Gastrocnemius medialis (tissue), 4 donors: Measurements from ENCODE around the gene AHRR. TPM values are rescaled to one million over a fixed set of nuclear protein-coding genes. Genes with fewer than 3 reads are reported as not detected.
"Not testable (repeated sequence)": the region's sequence is repeated elsewhere in the genome, so short reads cannot be mapped to it uniquely, and the experiment has no call there.

Source experiments
- ATAC-seq, 2 donors: fragments of 150-250 bp; one replicate each; pipeline ENCODE4 v1.9.1; 2016
- DNase-seq, 2 donors: peaks; one replicate each; pipeline ENCODE4 v3.0.0-alpha.2; 2019
- H3K27ac ChIP-seq, 4 donors: fragments of 200-600 bp; sonication (generic); 1 replicate in 1 of 4; 2 replicates in 3 of 4; pipeline ENCODE4 v1.5.1; 2016 to 2018; ENCODE audit warnings: mild to moderate bottlenecking in 2 of 4, moderate library complexity in 1 of 4
- H3K27me3 ChIP-seq, 3 donors: fragments of 200-600 bp; sonication (generic) in 2 of 3; 1 replicate in 1 of 3; 2 replicates in 2 of 3; pipeline versions ENCODE4 v1.5.1 to v1.6.0; 2016 to 2019; ENCODE audit warnings: mild to moderate bottlenecking in 1 of 3, moderate library complexity in 1 of 3
- H3K36me3 ChIP-seq, 2 donors: fragments of 200-600 bp; sonication (generic) in 1 of 2; one replicate each; pipeline ENCODE4 v1.5.1; 2017 to 2018
- H3K4me1 ChIP-seq, 2 donors: fragments of 200-600 bp; sonication (generic) in 1 of 2; one replicate each; pipeline ENCODE4 v1.5.1; 2016 to 2017; ENCODE audit warnings: mild to moderate bottlenecking in 2 of 2
- H3K4me3 ChIP-seq, 4 donors: fragments of 200-600 bp; sonication (generic) in 3 of 4; 1 replicate in 1 of 4; 2 replicates in 3 of 4; pipeline ENCODE4 v1.5.1; 2016 to 2019; ENCODE audit warnings: mild to moderate bottlenecking in 2 of 4
- H3K9me3 ChIP-seq, 3 donors: fragments of 200-600 bp; sonication (generic) in 2 of 3; 1 replicate in 1 of 3; 2 replicates in 2 of 3; pipeline ENCODE4 v1.5.1; 2016 to 2019
- CTCF ChIP-seq, 5 experiments: fragments of 450-650 bp in 3 of 5; fragments of 200-600 bp in 2 of 5; sonication (generic) in 2 of 5; IDR thresholded peaks in 4 of 5; conservative IDR thresholded peaks in 1 of 5; 1 replicate in 4 of 5; 2 replicates in 1 of 5; pipeline ENCODE4 v1.5.1; 2016 to 2019; ENCODE audit warnings: antibody characterized with exemption in 5 of 5, mild to moderate bottlenecking in 3 of 5, moderate library complexity in 3 of 5
- POLR2A ChIP-seq, 2 donors: fragments of 450-650 bp; IDR thresholded peaks; one replicate each; pipeline ENCODE4 v1.6.1; 2017; ENCODE audit warnings: antibody characterized with exemption in 2 of 2, mild to moderate bottlenecking in 2 of 2, moderate library complexity in 2 of 2
- in situ Hi-C, 4 donors: fragments of 200-750 bp; cut with MboI; loops; one replicate each; pipeline versions ENCODE4 v1.15.0 to v1.8.0; 2017; ENCODE audit warnings: low sequenced_read_pairs in 4 of 4
- intact Hi-C: fragments of 100-400 bp; cut with DNase I; formaldehyde crosslinking; loops from one replicate; pipeline ENCODE4 v1.15.1; 2023; ENCODE audit warnings: low total_unique reads
- total RNA-seq, 4 donors: library from RNA; depleted of rRNA; stranded (reverse); fragments of >200 nt; gene quantifications; one replicate each; pipeline versions ENCODE4 v1.1.0 to v1.2.3, GENCODE V29; 2016

The AHRR gene
- total RNA-seq, 4 donors from 2014 or later: 0.05 to 1.3 (median 0.18) TPM; not detected in 1

GRCh38 chr5:411728-412127 is 90.2 kb downstream of the AHRR start:
- no peak overlapping the region for H3K4me3 ChIP-seq
- intact Hi-C loops: no loop called here
- ATAC-seq: no peak
- TF ChIP-seq CTCF (IDR thresholded peaks at IDR 0.05 in 4 of 5, conservative IDR thresholded peaks at IDR 0.05 in 1 of 5): no peak
- no peak for TF ChIP-seq POLR2A (IDR thresholded peaks at IDR 0.05)
- no peaks in the 10 kb centered on the region for H3K4me1 ChIP-seq
- H3K27ac ChIP-seq: no peak overlapping the region
- no peak for DNase-seq
- in situ Hi-C loops: no loop called here
- no peaks in the 10 kb centered on the region for H3K36me3 ChIP-seq
- no peaks in the 10 kb centered on the region for H3K9me3 ChIP-seq
- H3K27me3 ChIP-seq: peaks cover 0 to 9% (median under 1%) of the 10 kb centered on the region in 3 donors

DNA sequence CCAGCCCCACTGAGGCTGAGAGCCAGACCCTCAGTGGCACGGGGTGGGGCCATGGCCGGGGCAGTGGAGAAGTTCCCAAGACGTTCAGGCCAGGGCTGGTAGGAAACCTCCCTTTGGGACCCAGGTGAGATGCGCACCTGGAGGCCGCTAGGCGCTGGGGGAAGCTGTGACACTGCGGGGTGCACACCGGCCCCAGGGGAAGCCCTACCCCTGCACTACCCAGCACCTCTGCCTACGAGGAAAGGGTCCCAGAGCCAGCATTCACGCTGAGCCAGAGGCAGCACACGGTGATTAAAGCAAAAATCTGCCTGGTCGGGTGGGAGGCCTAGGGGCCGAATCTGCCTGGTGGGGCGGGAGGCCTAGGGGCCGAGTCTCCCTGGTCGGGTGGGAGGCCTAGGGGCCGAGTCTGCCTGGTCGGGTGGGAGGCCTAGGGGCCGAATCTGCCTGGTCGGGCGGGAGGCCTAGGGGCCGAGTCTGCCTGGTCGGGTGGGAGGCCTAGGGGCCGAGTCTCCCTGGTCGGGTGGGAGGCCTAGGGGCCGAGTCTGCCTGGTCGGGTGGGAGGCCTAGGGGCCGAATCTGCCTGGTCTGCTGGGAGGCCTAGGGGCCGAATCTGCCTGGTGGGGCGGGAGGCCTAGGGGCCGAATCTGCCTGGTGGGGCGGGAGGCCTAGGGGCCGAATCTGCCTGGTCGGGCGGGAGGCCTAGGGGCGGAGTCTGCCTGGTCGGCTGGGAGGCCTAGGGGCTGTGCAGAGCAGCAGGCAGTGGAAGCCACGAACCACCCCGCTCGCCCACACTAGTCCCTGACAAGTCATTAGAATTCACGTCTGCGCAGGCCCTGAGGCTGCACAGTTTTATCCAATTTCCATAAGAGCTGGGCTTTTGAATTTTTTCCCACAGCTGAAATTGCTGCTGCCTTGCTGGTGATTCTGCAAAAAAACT is 93.7 kb downstream of the AHRR start:
- H3K4me3 ChIP-seq, H3K27me3 ChIP-seq, H3K9me3 ChIP-seq, in situ Hi-C loops, H3K36me3 ChIP-seq, ATAC-seq, H3K4me1 ChIP-seq, intact Hi-C loops: not testable (repeated sequence)
- peak overlapping the region in 1 of 4 donors; percentile 60 for H3K27ac ChIP-seq
- peak in 1 of 2 donors; percentile 19 for DNase-seq

GRCh38 chr5:415928-416635 is 94.6 kb downstream of the AHRR start:
- no peak for TF ChIP-seq CTCF (IDR thresholded peaks at IDR 0.05 in 4 of 5, conservative IDR thresholded peaks at IDR 0.05 in 1 of 5)
- TF ChIP-seq POLR2A (IDR thresholded peaks at IDR 0.05): no peak
- no peaks in the 10 kb centered on the region for H3K36me3 ChIP-seq
- H3K4me1 ChIP-seq: no peaks in the 10 kb centered on the region
- intact Hi-C loops (no loop called here), in situ Hi-C loops (no loop called here)
- no peak for DNase-seq
- peak overlapping the region in 1 of 4 donors; percentile 60 for H3K27ac ChIP-seq
- no peaks in the 10 kb centered on the region for H3K9me3 ChIP-seq
- ATAC-seq: no peak
- no peak overlapping the region for H3K4me3 ChIP-seq
- H3K27me3 ChIP-seq: peaks cover 0 to 4% (median 0%) of the 10 kb centered on the region in 3 donors

DNA sequence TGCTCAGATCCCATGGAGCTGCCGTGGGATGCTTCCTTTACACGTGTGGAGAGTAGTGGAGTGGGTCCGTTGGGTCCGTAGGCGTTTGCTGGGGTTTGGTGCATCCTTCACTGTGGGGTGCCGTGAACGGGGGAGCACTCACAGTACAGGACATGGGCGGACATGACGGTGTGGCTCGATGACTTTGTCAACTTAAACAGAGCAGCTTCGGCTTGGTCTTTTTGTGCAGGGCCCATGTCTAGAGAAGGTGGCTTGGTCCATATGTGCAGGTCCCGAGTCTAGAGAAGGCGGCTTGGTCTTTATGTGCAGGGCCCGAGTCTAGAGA is 95.1 kb downstream of the AHRR start:
- H3K36me3 ChIP-seq: no peaks in the 10 kb centered on the region
- H3K27ac ChIP-seq: no peak overlapping the region
- H3K27me3 ChIP-seq: no peaks in the 10 kb centered on the region
- no peak overlapping the region for H3K4me3 ChIP-seq
- in situ Hi-C loops: no loop called here
- intact Hi-C loops: no loop called here
- no peaks in the 10 kb centered on the region for H3K4me1 ChIP-seq
- ATAC-seq (no peak), DNase-seq (no peak)
- TF ChIP-seq CTCF (IDR thresholded peaks at IDR 0.05 in 4 of 5, conservative IDR thresholded peaks at IDR 0.05 in 1 of 5) (no peak), POLR2A (IDR thresholded peaks at IDR 0.05) (no peak)
- no peaks in the 10 kb centered on the region for H3K9me3 ChIP-seq
